IMR-90 (cell line): Measurements from ENCODE around the gene CTAGE9. TPM values are rescaled to one million over a fixed set of nuclear protein-coding genes. Genes with fewer than 3 reads are reported as not detected.
A peak's percentile ranks its signal among the peaks of the same experiment; 100 is the strongest.

ENCODE experiments used
- ATAC-seq: fragments of 200-7000 bp; cut with Tn5 transposase; 2 replicates; pipeline ENCODE4 v1.9.1; 2020; ENCODE audit warnings: low read depth, mild to moderate bottlenecking, moderate library complexity
- BruUV-seq: library from RNA; stranded (reverse); fragments of 400-500 nt; replicated peaks from 2 replicates; lab custom pipeline; 2021; lab: Mats Ljungman, UMichigan
- CTCF ChIA-PET: fragments of 300-600 bp; formaldehyde crosslinking; extraction: SDS; loops from one replicate; lab custom pipeline; 2021; ENCODE audit warnings: antibody characterized with exemption; lab: Yijun Ruan, JAX
- POLR2A ChIA-PET: fragments of 300-600 bp; sonication (Branson Sonifier 250); formaldehyde crosslinking; loops from one replicate; lab custom pipeline; 2022; ENCODE audit warnings: antibody characterized with exemption; ENCODE audit not compliant: unreplicated experiment; lab: Charles Lee
- DNase-seq: peaks from one replicate; pipeline ENCODE4 v3.0.0; 2013
- H2AFZ ChIP-seq: replicated peaks from 2 replicates; pipeline ENCODE3; 2013; ENCODE audit warnings: low read length, mild to moderate bottlenecking; ENCODE audit not compliant: poor library complexity
- H2AK5ac ChIP-seq: 2 replicates; pipeline ENCODE4 v1.6.1; 2013; ENCODE audit warnings: low read depth, low read length, inconsistent platforms
- H2AK9ac ChIP-seq: replicated peaks from 2 replicates; pipeline ENCODE3; 2013; ENCODE audit warnings: mild to moderate bottlenecking, low read depth, low read length, moderate library complexity; ENCODE audit not compliant: poor library complexity
- H2BK120ac ChIP-seq: 2 replicates; pipeline ENCODE4 v1.6.1; 2013; ENCODE audit warnings: low read depth, low read length, inconsistent platforms
- H2BK15ac ChIP-seq: 3 replicates; pipeline ENCODE4 v1.6.1; 2013; ENCODE audit warnings: low read depth, low read length, inconsistent platforms
- H2BK20ac ChIP-seq: 2 replicates; pipeline ENCODE4 v1.6.1; 2013; ENCODE audit warnings: low read depth, mild to moderate bottlenecking, inconsistent platforms, low read length, moderate library complexity
- H2BK5ac ChIP-seq: 2 replicates; pipeline ENCODE4 v1.6.1; 2013; ENCODE audit warnings: mild to moderate bottlenecking, low read depth, low read length, inconsistent platforms; ENCODE audit not compliant: poor library complexity, severe bottlenecking
- H3K14ac ChIP-seq: replicated peaks from 2 replicates; pipeline ENCODE4 v1.6.1; 2013; ENCODE audit warnings: low read depth, low read length, inconsistent platforms
- H3K18ac ChIP-seq: 2 replicates; pipeline ENCODE4 v1.6.1; 2013; ENCODE audit warnings: low read depth, low read length, control low read depth
- H3K23ac ChIP-seq: 2 replicates; pipeline ENCODE4 v1.6.1; 2013; ENCODE audit warnings: low read depth, low read length, inconsistent platforms
- H3K27ac ChIP-seq: 2 replicates; pipeline ENCODE4 v1.5.1; 2013; ENCODE audit warnings: mild to moderate bottlenecking, control low read depth, low read length; ENCODE audit not compliant: insufficient read depth
- H3K27me3 ChIP-seq: 2 replicates; pipeline ENCODE4 v1.6.1; 2013; ENCODE audit warnings: low read length; ENCODE audit not compliant: control insufficient read depth, insufficient read depth
- H3K36me3 ChIP-seq: 2 replicates; pipeline ENCODE4 v1.6.1; 2013; ENCODE audit warnings: low read length, mixed read lengths; ENCODE audit not compliant: control insufficient read depth, insufficient read depth
- H3K4ac ChIP-seq: 2 replicates; pipeline ENCODE4 v1.6.1; 2013; ENCODE audit warnings: low read depth, low read length, inconsistent platforms
- H3K4me1 ChIP-seq: 2 replicates; pipeline ENCODE4 v1.6.1; 2013; ENCODE audit warnings: low read length, mixed read lengths; ENCODE audit not compliant: control insufficient read depth, insufficient read depth
- H3K4me2 ChIP-seq: 2 replicates; pipeline ENCODE4 v1.6.1; 2013; ENCODE audit warnings: low read depth, mild to moderate bottlenecking, control low read depth, low read length, moderate library complexity
- H3K4me3 ChIP-seq: 2 replicates; pipeline ENCODE4 v1.5.1; 2013; ENCODE audit warnings: low read depth, mild to moderate bottlenecking, control low read depth, low read length, moderate library complexity; ENCODE audit not compliant: insufficient read depth
- H3K56ac ChIP-seq: 2 replicates; pipeline ENCODE4 v1.6.1; 2013; ENCODE audit warnings: low read length, inconsistent platforms; ENCODE audit not compliant: insufficient read depth; ENCODE audit errors: extremely low read depth
- H3K79me1 ChIP-seq, 2 experiments: 2 replicates each; pipeline ENCODE4 v1.6.1; 2013; ENCODE audit warnings: low read length in 2 of 2, inconsistent platforms in 1 of 2, low read depth in 1 of 2
- H3K9ac ChIP-seq: 2 replicates; pipeline ENCODE4 v1.6.1; 2013; ENCODE audit warnings: low read depth, low read length, control low read depth
- H3K9me1 ChIP-seq: 2 replicates; pipeline ENCODE4 v1.6.1; 2013; ENCODE audit warnings: low read length, inconsistent platforms; ENCODE audit not compliant: insufficient read depth
- H3K9me3 ChIP-seq: 2 replicates; pipeline ENCODE4 v1.6.1; 2013; ENCODE audit warnings: low read length; ENCODE audit not compliant: control insufficient read depth, insufficient read depth
- H4K20me1 ChIP-seq: 2 replicates; pipeline ENCODE4 v1.6.1; 2013; ENCODE audit warnings: low read length, inconsistent platforms; ENCODE audit not compliant: insufficient read depth
- H4K5ac ChIP-seq: 2 replicates; pipeline ENCODE4 v1.6.1; 2013; ENCODE audit warnings: mild to moderate bottlenecking, low read depth, low read length, control low read depth
- H4K8ac ChIP-seq, 2 experiments: 2 replicates each; pipeline ENCODE4 v1.6.1; 2013; ENCODE audit warnings: low read depth in 2 of 2, low read length in 2 of 2, control low read depth in 1 of 2, inconsistent platforms in 1 of 2
- H4K91ac ChIP-seq: 2 replicates; pipeline ENCODE4 v1.6.1; 2013; ENCODE audit warnings: low read depth, low read length, inconsistent platforms; ENCODE audit not compliant: insufficient read depth
- BHLHE40 ChIP-seq: fragments of 150-350 bp; IDR thresholded peaks from 2 replicates; pipeline ENCODE4 v1.6.1; 2016; ENCODE audit warnings: mild to moderate bottlenecking, low read depth, low read length
- CEBPB ChIP-seq: IDR thresholded peaks from 2 replicates; pipeline ENCODE4 v1.6.1; 2012; ENCODE audit warnings: low read depth, low read length, improper control_type of control experiment
- CHD1 ChIP-seq: IDR thresholded peaks from 2 replicates; pipeline ENCODE4 v1.6.1; 2012; ENCODE audit warnings: low read depth, low read length, improper control_type of control experiment
- MAZ ChIP-seq: IDR thresholded peaks from 2 replicates; pipeline ENCODE4 v1.6.1; 2012; ENCODE audit warnings: low read depth, mild to moderate bottlenecking, low read length, improper control_type of control experiment, moderate library complexity, borderline replicate concordance
- NFE2L2 ChIP-seq: fragments of 150-350 bp; IDR thresholded peaks from 2 replicates; pipeline ENCODE4 v1.6.1; 2016; ENCODE audit warnings: low read depth, mild to moderate bottlenecking, low read length
- POLR2A ChIP-seq: IDR thresholded peaks from 2 replicates; pipeline ENCODE4 v1.6.1; 2012; ENCODE audit warnings: mild to moderate bottlenecking, low read depth, low read length
- RAD21 ChIP-seq: IDR thresholded peaks from 2 replicates; pipeline ENCODE4 v1.6.1; 2012; ENCODE audit warnings: low read length, improper control_type of control experiment
- RCOR1 ChIP-seq: IDR thresholded peaks from 2 replicates; pipeline ENCODE4 v1.6.1; 2012; ENCODE audit warnings: mild to moderate bottlenecking, low read length, improper control_type of control experiment; ENCODE audit not compliant: insufficient replicate concordance
- SMC3 ChIP-seq: fragments of 150-350 bp; IDR thresholded peaks from 2 replicates; pipeline ENCODE4 v1.6.1; 2016; ENCODE audit warnings: low read depth, mild to moderate bottlenecking, antibody characterized with exemption, low read length, moderate library complexity
- WGBS, 2 experiments: methylation state at CpG; one replicate each; pipeline versions ENCODE4 v1.1.5 to v1.1.7; 2013; ENCODE audit warnings: missing lambda C conversion rate in 2 of 2; ENCODE audit not compliant: insufficient read length in 1 of 2; ENCODE audit errors: extremely low coverage in 2 of 2; 5-methylcytosine and 5-hydroxymethylcytosine counted together
- dilution Hi-C: fragments of 300-500 bp; cut with HindIII; formaldehyde crosslinking; loops from one replicate; pipeline ENCODE4 v1.14.3; 2018; ENCODE audit warnings: low sequenced_read_pairs; ENCODE audit not compliant: unreplicated experiment
- in situ Hi-C: fragments of 300-500 bp; cut with MboI; formaldehyde crosslinking; loops from 3 replicates; pipeline ENCODE4 v1.14.3; 2019; ENCODE audit warnings: low sequenced_read_pairs, inconsistent platforms, mixed read lengths
- intact Hi-C: fragments of 100-400 bp; cut with micrococcal nuclease; formaldehyde crosslinking; loops from 2 replicates; pipeline ENCODE4 v1.10.0; 2022
- polyA plus RNA-seq, 3 experiments: library from polyadenylated mRNA; depleted of rRNA; stranded (reverse); fragments of >200 nt; gene quantifications; 2 replicates each; pipeline ENCODE4 v1.2.3, GENCODE V29; 2012; ENCODE audit warnings: low replicate concordance in 1 of 3
- total RNA-seq: library from RNA; depleted of rRNA; stranded (reverse); fragments of >200 nt; gene quantifications from 2 replicates; pipeline ENCODE4 v1.2.3, GENCODE V29; 2012
- TF ChIP-seq, protein P1 (sequence below): fragments of 150-350 bp; IDR thresholded peaks from 2 replicates; pipeline ENCODE4 v1.6.1; 2017; ENCODE audit warnings: mild to moderate bottlenecking, antibody characterized with exemption, low read length, low read depth

Gene CTAGE9
- total and polyA plus RNA-seq, 2 of the 4 experiments (the other 2 are of a cell fraction): not detected

DNA sequence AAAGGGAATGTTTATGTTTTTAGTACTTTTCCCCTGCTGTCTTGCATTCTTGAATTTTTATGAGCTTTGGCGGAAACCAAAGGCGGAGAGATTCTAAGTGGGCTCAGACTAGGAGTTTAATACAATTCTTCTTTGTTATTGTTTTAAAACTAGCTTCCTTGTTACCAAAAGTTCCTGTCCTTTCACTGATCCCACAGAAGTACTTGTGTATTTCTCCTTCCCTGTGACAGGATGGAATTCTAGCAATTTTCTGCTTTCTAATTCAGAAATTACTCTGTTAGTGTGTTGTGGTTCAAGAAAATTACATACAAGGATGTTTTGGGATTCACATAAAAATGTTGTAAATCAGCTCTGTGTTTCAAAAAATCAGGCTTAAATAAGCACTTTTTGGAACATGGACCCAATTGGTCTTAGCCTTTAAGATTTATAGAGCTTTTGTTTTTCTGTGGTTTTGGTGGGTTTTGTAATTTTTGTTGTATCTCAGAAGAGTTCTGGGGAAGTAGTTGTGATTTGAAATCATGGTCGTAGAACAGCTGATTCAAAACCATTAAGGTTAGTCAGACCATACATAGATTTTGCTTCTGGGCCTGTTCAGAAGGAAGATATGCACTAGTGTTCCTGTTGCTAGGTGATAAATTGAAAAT is 17.6 kb upstream of the CTAGE9 start:
- no peak overlapping the region for H2BK15ac ChIP-seq
- H3K56ac ChIP-seq: no peak overlapping the region
- no peak overlapping the region for H3K23ac ChIP-seq
- no peaks in the 10 kb centered on the region for H4K20me1 ChIP-seq
- H3K9me1 ChIP-seq: no peaks in the 10 kb centered on the region
- dilution Hi-C loops: no loop called here
- H3K18ac ChIP-seq: no peak overlapping the region
- H3K4me1 ChIP-seq: no peaks in the 10 kb centered on the region
- H2AK9ac ChIP-seq: no peak overlapping the region
- H2BK20ac ChIP-seq: no peak overlapping the region
- no peak overlapping the region for H2BK120ac ChIP-seq
- in situ Hi-C loops: no loop called here
- no peak overlapping the region for H3K14ac ChIP-seq
- no peak overlapping the region for H2AFZ ChIP-seq
- no peak overlapping the region for H3K4me3 ChIP-seq
- POLR2A ChIA-PET: no interaction called here
- H3K79me1 ChIP-seq: no peaks in the 10 kb centered on the region
- no peak overlapping the region for H3K4ac ChIP-seq
- H4K5ac ChIP-seq: no peak overlapping the region
- ATAC-seq: no peak
- CTCF ChIA-PET: interaction anchor here (0.9 kb wide), 1 partner anchor 33 kb away, joined by 3 read pairs; no protein-coding TSS in a partner anchor
- TF ChIP-seq POLR2A (no peak), CEBPB (no peak), MAZ (no peak), RCOR1 (no peak), CHD1 (no peak), BHLHE40 (no peak), RAD21 (no peak), NFE2L2 (no peak), SMC3 (no peak)
- TF ChIP-seq, protein P1, sequence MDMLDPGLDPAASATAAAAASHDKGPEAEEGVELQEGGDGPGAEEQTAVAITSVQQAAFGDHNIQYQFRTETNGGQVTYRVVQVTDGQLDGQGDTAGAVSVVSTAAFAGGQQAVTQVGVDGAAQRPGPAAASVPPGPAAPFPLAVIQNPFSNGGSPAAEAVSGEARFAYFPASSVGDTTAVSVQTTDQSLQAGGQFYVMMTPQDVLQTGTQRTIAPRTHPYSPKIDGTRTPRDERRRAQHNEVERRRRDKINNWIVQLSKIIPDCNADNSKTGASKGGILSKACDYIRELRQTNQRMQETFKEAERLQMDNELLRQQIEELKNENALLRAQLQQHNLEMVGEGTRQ: no peak
- H4K91ac ChIP-seq: no peak overlapping the region
- H3K36me3 ChIP-seq: no peaks in the 10 kb centered on the region
- no peak overlapping the region for H2AK5ac ChIP-seq
- H3K9ac ChIP-seq: no peak overlapping the region
- no TSS peak for BruUV-seq
- no peak overlapping the region for H3K27ac ChIP-seq
- peak; percentile 14 for DNase-seq
- H3K27me3 ChIP-seq: no peaks in the 10 kb centered on the region
- no peak overlapping the region for H3K4me2 ChIP-seq
- intact Hi-C loops: no loop called here
- peaks cover 3% of the 10 kb centered on the region; the same call in 1 of the 2 replicates for H3K9me3 ChIP-seq
- WGBS, 2 experiments: 60% methylated on average over 1 of the region's 3 CpGs; no CpG with 5 or more reads in 1 of the 2 experiments
- H4K8ac ChIP-seq: no peak overlapping the region
- H2BK5ac ChIP-seq: no peak overlapping the region
